Lower leg skin (tissue), 3 donors: Measurements from ENCODE around the gene MEGF6.

Experiments used
- POLR2A ChIP-seq, 2 donors: fragments of 450-650 bp; IDR thresholded peaks; one replicate each; pipeline ENCODE4 v1.6.1; 2016 to 2017; ENCODE audit warnings: antibody characterized with exemption in 2 of 2, mild to moderate bottlenecking in 1 of 2, moderate library complexity in 1 of 2
- TF ChIP-seq, protein P1 (sequence below), 3 donors: fragments of 450-650 bp; IDR thresholded peaks; one replicate each; pipeline ENCODE4 v1.5.1; 2016; ENCODE audit warnings: antibody characterized with exemption in 3 of 3, mild to moderate bottlenecking in 3 of 3, moderate library complexity in 2 of 3

DNA sequence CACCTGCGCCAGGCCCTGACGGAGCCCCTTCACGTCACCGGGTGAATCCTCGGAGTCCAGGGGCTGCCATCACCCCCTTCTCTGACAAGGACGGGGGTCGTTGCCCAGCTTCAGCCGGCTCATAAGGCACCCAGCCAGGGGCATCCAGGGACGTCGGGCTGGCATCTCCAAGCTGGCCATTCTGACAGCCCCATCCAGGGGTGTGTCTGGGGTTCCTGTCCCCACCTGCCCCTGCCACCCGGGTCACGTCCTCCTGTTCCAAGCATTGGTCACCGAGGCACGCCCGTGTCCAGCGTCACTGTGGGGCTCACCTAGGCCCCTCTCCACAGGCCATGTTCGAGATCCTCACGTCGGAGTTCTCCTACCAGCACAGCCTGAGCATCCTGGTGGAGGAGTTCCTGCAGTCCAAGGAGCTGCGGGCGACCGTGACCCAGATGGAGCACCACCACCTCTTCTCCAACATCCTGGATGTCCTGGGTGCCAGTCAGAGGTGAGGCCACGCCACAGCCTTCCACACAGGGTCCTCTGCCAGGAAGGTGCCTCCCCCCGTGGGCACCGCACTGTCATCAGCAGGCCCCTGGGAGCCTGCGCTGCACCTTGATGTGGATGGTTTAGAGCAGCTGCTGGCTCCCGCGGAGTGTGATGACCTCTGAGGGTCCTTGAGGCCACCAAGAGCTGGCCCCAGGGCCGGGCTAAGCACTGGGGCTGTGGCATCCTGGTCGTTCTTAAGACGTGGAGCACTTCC is 142.0 kb downstream of the MEGF6 start:
- TF ChIP-seq, protein P1, sequence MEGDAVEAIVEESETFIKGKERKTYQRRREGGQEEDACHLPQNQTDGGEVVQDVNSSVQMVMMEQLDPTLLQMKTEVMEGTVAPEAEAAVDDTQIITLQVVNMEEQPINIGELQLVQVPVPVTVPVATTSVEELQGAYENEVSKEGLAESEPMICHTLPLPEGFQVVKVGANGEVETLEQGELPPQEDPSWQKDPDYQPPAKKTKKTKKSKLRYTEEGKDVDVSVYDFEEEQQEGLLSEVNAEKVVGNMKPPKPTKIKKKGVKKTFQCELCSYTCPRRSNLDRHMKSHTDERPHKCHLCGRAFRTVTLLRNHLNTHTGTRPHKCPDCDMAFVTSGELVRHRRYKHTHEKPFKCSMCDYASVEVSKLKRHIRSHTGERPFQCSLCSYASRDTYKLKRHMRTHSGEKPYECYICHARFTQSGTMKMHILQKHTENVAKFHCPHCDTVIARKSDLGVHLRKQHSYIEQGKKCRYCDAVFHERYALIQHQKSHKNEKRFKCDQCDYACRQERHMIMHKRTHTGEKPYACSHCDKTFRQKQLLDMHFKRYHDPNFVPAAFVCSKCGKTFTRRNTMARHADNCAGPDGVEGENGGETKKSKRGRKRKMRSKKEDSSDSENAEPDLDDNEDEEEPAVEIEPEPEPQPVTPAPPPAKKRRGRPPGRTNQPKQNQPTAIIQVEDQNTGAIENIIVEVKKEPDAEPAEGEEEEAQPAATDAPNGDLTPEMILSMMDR (IDR thresholded peaks at IDR 0.05), result no peak
- no peak for TF ChIP-seq POLR2A (IDR thresholded peaks at IDR 0.05)
